CD4-positive, alpha-beta T cell treated with Interleukin-4 for 1 hour (primary cell): ENCODE data around the gene SHLD2.
"Not testable (repeated sequence)": the region's sequence is repeated elsewhere in the genome, so short reads cannot be mapped to it uniquely, and the experiment has no call there.

Source experiments
- DNase-seq, 2 donors: peaks; one replicate each; pipeline ENCODE4 v3.0.0-alpha.2; 2020 to 2022

The SHLD2 gene

DNA sequence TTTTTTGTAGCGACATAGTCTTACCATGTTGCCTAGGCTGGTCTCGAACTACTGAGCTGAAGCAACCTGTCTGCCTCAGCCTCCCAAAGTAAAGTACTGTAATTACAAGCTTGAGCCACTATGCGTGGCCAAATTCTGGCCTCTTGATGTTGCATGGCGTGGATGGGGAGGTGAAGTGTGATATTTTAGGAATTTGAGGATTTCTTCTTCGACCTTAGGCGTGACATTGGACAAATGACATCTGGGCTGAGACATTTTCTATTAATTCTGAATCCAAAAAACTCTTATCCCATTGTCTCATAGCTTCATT, 48.1 kb downstream of the SHLD2 start:
- DNase-seq: not testable (repeated sequence)

DNA sequence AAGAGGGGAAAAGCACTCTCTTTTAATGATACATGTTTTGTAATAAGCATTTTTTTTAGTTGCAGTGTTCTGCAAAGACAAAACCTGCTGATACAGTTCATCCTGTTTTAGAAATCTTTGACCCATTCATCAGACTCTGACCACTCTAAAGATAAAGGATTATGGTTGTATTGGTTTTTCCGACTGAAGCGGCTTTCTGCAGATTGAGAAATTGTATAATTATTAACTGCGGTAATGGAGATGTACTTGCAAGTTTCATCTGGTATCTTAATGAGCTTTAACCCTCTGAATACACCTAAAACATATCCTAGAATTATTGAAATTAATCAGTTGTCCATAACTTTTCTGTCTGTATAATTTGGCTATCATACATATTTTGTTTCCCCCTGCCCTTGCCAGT, 50.6 kb downstream of the SHLD2 start:
- not testable (repeated sequence) for DNase-seq

DNA sequence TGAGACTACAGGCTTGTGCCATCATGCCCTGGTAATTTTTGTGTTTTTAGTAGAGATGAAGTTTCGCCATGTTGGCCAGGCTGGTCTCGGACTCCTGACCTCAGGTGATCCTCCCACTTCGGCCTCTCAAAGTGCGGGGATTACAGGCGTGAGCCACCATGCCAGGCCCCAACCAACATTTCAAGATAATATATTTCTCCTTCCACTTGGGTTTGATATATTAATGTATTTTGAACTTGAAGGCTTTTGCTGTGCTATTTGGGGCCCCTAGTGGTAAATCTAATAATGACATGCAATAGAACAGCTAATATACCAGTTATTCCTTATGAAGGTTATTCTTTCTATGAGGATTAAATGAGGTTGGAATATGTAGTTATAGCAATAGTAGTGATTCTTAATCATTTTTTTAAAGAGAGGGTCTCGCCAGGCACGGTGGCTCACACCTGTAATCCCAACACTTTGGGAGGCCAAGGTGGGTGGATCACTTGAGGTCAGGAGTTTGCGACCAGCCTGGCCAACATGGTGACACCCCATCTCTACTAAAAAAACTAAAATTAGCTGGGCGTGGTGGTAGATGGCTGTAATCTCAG, 54.1 kb downstream of the SHLD2 start:
- not testable (repeated sequence) for DNase-seq

- DNase-seq: not testable (repeated sequence)
Measured at GRCh38 chr10:87151516-87151915, 56.5 kb downstream of the SHLD2 start.

GRCh38 chr10:87156841-87157240, 61.8 kb downstream of the SHLD2 start:
- DNase-seq: not testable (repeated sequence)

DNA sequence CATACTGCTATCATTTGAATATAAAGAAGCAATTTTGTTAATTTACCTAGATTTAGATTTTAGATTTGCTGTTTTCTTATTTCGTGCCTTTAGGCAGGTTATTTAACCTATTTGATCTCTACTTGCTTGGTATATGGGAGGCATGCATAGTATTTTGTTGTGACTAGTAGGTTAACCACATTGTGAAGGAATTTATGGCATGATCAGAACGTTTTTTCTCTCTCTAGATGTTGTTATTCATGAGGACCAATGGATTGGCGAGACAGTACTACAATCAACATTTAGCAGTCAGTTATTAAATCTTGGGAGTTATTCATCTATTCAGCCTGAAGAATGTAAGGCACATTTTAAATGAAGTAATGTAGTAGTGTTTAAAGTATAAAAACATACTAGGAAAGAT, 62.8 kb downstream of the SHLD2 start:
- not testable (repeated sequence) for DNase-seq

DNA sequence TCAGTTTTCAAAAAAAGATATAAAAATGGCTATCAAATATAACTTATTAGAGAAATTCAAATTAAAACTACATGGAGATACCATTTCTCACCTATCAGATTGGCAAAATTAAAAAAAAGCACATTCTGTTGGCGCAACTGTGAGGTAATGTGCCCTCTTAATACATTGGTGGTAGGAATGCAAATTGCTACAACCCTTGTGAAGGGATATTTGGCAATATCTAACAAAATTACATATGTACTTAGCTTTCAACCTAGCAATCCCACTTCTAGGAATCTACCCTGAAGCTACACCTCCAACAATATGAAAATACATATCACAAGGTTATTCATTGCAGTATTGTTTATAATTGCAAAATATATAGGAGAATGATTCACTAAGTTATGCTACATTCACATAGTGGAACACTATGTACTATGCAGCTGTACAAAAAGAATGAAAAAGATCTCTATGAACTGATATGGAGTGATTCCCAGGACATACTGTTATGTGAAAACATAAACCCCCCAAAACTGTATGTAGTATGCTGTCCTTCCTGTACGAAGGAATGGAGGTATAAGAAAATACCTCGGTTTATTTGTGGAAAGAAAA, 67.8 kb downstream of the SHLD2 start:
- not testable (repeated sequence) for DNase-seq

DNA sequence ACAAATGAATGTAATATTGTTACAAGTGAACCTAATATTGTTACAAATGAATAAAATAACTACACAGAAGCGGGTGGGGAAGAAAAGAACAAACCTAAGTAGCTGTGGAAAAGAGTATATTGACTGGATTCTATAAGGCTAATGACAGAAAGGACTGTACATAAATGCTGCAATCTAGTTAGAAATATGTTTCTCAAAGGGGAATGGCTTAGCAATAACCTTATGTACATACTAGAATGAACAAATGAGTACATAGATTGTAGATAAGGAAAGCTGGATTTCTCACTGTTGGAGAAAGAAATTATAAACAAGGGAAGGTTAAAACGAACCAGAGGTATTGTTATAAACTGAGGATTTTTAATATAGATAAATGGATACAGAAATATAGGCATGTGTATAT, 68.4 kb downstream of the SHLD2 start:
- not testable (repeated sequence) for DNase-seq

DNA sequence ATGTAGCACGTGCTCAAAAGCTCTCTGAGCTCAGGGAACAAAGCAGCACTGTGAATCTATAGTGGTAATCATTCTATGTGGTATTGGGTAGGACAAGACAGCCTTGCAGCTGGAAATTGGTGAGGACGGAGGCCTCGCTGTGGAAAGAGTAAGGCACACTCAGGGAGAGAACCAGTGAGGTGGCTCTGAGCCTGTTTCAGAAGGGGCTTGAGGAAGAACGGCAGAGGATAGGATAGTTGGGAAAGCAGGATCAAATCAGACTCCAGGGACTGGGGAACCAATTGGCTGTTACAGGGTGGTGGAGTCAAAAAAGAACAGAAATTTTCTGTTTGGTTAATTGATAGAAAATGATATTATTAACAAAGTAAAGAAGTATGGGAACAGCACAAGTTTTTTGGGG, 74.9 kb downstream of the SHLD2 start:
- DNase-seq: not testable (repeated sequence)

DNA sequence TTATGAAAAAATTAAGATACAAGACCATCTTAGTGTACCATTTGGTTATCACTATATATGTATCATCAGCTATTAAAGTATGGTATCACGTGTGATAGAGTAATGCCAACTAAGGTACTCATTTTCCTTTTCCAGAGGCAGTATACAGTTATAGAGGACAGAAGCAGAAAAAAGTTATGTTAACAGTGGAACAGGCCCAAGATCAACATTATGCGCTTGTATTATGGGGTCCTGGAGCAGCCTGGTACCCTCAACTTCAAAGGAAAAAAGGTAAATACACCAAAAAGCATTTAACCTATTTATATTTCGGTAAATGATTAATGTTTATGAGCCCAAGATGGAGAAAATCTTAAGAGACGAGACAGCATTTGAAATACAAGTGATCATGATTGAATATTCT, 75.7 kb downstream of the SHLD2 start:
- DNase-seq: not testable (repeated sequence)

DNA sequence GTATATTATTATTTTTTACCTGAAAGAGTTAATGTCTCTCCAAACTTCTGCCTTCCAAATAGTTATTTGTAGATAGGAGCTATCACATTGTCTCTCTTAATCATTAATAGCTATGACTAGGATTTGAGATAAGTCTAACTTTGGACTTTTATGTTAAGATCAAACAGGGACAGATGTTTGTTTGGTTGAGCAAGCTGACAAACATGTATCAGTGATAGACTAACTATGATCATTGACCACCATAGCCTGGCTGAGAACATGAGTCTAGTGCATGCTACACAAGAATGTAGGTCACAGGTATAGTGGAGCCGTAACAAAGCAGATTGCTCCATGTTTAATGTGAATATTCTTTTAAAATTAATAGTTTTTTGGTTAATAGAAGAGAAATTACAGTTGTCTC, 76.7 kb downstream of the SHLD2 start:
- DNase-seq: not testable (repeated sequence)

DNA sequence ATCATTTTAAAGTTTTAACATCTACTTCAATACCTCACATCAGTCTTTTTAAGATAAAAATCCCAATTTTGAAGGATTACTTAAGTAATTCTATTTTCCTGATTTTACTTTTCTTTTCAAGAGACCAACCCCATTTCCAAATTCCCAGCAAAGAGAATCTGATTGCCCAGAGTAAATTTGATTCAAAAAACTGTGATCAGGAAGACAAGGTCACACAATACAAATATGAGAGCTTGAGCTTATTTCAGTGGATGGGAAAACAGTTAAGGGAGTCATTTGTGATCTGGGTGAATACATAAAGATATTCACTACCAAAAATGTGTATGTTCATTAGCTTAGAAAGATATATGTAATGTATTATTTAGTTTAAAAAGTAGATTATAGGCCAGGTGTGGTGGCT, 77.2 kb downstream of the SHLD2 start:
- not testable (repeated sequence) for DNase-seq

GRCh38 chr10:87177587-87177986, 82.6 kb downstream of the SHLD2 start:
- DNase-seq: not testable (repeated sequence)

GRCh38 chr10:87184421-87184820, 89.4 kb downstream of the SHLD2 start:
- peak in 1 of 2 donors; percentile 55 for DNase-seq

DNA sequence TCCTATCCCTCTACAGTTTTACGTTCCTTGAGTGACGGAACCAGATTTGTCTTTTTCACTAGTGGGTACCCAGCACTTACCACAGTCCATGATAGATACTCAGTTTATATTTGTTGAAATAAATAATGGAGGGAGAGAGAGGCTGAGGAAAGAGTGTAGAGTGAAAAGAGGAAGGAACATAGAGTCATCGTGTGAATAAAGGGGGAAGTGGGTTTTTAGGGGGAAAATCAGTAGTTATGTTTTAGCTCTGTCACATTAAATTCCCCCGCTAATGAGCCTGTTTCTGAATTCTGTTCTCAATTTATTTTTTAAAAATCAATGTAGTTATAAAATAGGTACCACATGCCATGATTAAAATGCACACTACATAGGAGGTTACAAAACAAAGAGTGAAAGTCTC, 91.0 kb downstream of the SHLD2 start:
- DNase-seq: not testable (repeated sequence)

- not testable (repeated sequence) for DNase-seq
Measured at GRCh38 chr10:87187573-87187972, 92.6 kb downstream of the SHLD2 start.

DNA sequence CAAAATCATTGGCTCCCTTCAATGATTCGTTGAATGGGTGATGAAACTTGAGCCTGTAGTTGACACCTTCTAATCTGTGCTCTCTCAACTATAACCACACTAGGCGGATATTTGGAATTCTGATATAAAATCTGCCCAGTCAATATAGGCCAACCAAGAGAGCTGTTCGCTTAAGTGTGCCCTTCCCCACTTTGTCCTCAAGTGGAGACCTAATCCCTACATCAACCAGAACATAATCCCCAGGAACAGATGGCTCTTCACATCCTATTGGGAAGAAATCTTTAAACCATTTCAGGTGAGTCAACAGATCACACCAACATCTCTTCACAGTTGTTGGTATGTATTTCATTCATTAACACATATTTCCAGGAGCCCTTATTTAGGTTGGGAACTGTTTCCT, 96.8 kb downstream of the SHLD2 start:
- not testable (repeated sequence) for DNase-seq

GRCh38 chr10:87200924-87201323, 105.9 kb downstream of the SHLD2 start:
- peak; percentile 36 to 77 for DNase-seq

DNA sequence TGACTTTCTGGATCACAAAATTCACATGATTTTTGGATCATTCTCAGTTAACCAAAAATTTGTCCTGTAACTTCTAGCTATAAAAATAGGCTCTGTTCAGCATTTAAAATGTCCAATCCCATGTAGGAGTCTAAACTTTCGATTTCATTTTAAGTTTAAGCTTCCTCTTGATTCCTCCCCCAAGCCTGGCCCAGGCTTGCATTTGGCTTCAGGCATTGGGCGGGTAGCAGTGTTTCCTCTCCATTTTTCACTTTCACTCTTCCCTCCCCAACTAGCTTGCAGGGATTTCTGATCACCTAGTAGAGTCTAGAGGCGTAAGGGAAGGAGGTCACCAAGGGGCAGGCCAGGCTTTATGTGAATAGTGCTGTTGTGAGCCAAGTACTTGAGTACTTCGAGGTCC, 109.8 kb downstream of the SHLD2 start:
- DNase-seq: not testable (repeated sequence)

DNA sequence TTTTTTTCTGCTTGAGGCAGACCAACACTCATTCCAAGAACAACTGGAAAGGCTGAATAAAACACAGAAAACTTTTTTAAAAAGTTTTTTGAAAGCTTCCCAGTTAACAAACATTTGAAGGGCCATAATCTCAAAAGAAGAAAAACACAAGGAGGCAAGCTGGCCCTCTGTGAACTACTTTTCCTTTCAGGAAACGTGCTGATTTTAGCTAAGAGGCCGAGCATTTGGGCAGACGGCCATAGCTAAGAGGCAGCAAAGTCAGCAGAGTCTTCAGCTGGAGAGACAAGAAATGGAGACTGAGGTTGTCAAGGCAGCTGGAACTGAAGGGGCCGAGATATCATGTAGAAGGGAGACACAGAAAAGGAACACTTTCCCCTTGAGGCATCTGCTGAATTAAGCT, 111.9 kb downstream of the SHLD2 start:
- not testable (repeated sequence) for DNase-seq

GRCh38 chr10:87210309-87210708, 115.3 kb downstream of the SHLD2 start:
- not testable (repeated sequence) for DNase-seq

DNA sequence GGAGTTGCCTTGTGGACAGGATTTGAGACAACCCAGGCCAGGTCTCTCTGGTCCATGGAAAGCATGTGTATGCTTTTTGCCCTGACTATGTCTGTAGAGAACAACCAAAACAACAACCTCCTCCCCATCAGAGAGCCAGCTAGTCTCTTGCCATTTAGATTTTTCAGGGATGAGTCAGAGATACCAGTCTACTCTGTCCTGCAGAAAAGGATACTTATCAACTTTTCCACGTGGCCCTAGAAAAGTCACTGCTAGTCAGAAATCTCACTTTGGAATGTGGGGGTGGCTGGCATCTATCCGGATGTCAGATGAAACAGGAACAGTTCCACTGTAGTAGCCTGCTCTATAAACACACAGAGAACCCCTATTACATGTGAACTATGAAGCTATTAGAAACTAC, 116.8 kb downstream of the SHLD2 start:
- DNase-seq: not testable (repeated sequence)

GRCh38 chr10:87213150-87213765, 118.3 kb downstream of the SHLD2 start:
- not testable (repeated sequence) for DNase-seq

DNA sequence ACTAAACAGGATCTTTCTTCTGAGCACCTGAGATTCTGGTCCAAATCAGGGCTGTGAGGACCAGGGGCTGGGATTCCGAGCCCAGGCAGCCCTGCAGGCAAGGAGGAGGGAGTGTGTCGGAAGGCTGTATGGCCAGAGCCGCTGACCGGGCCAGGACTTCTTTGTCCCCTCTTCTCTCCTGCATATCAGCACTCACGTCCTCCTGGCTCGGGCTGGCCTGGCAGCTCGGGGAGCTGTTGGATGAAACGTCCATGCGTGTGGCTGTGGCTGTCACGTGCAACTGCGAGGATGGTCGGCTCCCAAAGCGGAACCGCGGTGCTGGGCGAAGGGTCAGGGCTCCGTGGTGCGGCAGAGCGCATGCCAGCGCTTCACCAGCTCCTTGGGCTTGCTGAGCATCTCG, 118.8 kb downstream of the SHLD2 start:
- not testable (repeated sequence) for DNase-seq

DNA sequence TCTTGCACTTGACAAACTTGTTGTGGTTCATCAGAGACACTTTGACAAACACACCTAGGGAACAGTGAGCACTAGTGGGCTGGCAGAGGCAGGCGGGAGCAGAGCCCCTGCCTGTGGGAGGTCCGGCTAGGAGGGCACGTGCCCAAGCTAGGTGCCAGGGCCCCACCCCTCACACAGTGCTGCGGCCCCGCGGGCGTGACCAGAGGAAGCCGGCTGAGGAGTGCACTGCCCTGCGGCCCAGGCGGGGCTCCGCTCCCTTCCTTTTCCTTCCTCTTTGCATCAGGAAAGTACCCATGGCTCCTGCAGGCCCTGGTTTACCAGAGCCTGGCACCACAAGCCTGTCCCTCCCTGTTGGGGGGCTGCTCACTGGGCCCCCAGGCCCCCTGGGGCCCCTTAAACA, 121.1 kb downstream of the SHLD2 start:
- peak in 1 of 2 donors; percentile 24 for DNase-seq
